ENCODE results near the gene KIF26B.

KIF26B gene

DNA sequence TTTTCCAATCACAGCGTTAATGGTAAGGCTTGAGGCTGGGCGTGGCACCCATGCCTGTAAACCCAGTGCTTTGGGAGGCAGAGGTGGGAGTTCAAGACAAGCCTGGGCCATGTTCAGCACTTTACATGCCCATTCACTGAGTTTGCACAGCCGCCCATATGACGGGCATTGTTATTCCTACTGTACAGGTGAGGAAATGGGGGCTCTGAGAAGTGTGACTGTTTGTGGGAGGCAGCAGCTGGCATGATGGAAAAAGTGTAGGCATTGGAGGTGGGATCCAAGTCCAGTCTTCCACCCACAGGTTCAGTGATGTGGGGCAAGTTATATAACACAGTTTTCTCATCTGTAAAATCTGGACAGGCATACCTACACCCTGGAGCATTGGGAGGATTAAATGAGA lies 445.9 kb downstream of the KIF26B start:
- Mint-ChIP-seq H3K9me3 (no peaks in the 10 kb centered on the region), H3K27me3 (no peaks in the 10 kb centered on the region), H3K4me1 (no peaks in the 10 kb centered on the region), H3K4me3 (no peak overlapping the region), H3K27ac (no peak overlapping the region), H3K36me3 (no peaks in the 10 kb centered on the region)

DNA sequence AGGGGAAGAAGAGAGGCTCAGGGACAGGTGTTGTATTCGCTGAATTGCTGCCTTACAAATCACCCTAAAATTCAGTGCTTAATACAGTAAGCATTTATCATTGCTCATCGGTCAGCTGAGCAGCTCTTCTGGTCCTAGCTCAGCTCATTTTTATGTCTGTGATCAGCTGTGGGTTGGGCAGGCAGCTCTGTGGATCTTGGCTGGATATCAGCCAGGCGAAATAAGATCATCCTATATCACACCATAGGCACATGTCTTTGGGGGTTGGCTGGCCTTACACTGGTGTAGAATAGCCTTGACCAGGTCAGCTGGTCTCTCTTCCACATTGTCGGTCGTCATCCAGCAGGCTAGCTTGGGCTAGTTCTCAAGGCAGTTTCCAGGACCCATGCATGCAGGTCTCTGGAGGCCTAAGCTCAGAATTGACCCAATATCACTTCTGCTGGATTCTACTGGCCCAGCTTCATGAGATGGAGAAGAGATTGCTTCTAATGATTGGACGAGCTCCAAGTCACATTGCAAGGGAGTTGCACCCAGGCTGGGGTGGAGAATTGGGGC lies 448.6 kb downstream of the KIF26B start:
- H3K4me1 Mint-ChIP-seq = no peaks in the 10 kb centered on the region
- H3K9me3 Mint-ChIP-seq = no peaks in the 10 kb centered on the region

DNA sequence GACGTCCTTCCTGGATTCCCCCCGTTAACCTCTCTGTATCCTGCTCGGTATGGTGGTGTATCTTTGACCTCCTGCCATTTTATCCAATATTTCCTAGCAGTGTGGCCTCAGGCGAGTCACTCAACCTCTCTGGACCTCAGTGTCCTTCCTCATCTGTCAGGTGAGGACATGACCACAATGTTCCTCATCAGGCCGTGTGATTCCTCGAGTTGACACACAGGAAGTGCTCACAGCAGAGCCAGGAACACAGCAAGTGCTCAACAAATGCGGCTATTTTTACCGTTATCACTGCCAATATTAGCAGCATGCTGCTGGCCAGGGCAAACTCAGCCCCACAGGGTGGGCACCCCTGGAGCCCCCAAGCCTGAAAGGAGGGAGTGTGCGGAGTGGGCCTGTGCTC lies 450.2 kb downstream of the KIF26B start:
- Mint-ChIP-seq H3K36me3 (no peaks in the 10 kb centered on the region), H3K4me1 (no peaks in the 10 kb centered on the region), H3K9me3 (no peaks in the 10 kb centered on the region), H3K27me3 (no peaks in the 10 kb centered on the region), H3K27ac (no peak overlapping the region), H3K4me3 (no peak overlapping the region)

More for the DNA sequence above, 448.6 kb downstream of the KIF26B start:
- Mint-ChIP-seq H3K4me3 (no peak overlapping the region), H3K27ac (no peak overlapping the region), H3K27me3 (no peaks in the 10 kb centered on the region), H3K36me3 (no peaks in the 10 kb centered on the region)

DNA sequence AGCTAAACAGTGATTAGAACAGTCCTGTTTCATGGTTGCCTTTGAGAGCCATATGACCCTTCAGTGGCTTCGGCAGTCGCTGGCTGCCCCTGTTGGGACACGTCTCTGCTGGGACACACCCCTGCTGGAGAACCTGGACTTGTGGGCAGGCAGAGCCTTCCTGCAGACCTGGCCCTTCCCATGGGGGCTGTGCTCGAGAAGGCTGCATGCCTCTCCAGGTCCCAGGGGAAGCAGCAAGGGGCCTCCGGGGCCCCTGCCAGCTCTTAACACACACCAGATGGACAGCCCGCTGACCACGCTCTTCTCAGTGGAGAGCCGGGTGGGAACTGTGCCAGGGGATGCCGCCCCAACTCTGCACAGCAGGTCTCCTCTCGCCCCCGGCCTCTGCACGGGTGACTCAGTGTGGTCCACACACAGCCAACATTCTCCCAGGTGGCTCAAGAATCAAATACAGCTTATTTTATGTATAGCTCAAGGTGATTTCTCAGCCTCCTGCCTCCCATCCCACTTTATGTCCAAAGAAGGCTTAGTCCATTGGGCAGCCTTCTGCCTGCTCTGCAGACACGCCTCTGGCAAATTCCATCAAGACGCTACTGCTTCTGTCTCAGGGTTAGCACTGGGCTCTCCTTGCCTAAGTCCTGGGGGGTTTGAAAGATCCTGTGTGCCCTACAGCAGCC lies 450.8 kb downstream of the KIF26B start:
- H3K9me3 Mint-ChIP-seq = no peaks in the 10 kb centered on the region
- H3K36me3 Mint-ChIP-seq = no peaks in the 10 kb centered on the region
- H3K4me3 Mint-ChIP-seq = no peak overlapping the region
- no peaks in the 10 kb centered on the region for H3K27me3 Mint-ChIP-seq
- H3K4me1 Mint-ChIP-seq = no peaks in the 10 kb centered on the region
- H3K27ac Mint-ChIP-seq = no peak overlapping the region

DNA sequence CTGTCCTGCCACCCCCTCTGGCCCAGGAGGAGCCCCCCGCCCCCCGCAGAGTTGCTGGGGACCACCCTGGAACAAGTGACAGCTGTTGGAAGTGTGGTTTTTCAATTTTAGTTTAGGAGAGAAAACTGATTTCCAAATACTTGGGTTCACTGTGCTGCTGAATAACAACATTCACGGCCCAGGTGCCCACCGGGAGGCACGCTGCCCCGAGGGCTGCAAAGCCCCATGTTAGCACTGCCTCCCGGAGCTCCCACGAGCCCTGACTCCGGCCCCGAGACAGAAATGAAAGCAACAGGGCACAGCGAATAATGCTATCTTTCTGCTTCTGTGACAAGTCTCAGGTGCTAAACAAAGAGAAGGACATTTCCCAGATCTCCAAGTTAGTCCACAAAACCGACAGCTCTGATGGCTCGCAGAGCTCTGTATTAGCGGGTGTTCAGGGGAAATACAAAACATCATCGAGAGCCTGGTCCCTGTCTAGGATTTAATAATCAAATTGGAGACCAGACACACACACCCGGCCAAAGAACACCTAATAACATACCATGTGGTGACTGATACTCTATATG lies 451.5 kb downstream of the KIF26B start:
- Mint-ChIP-seq H3K27me3 (no peaks in the 10 kb centered on the region), H3K36me3 (no peaks in the 10 kb centered on the region), H3K4me3 (no peak overlapping the region), H3K9me3 (no peaks in the 10 kb centered on the region), H3K27ac (no peak overlapping the region), H3K4me1 (no peaks in the 10 kb centered on the region)

DNA sequence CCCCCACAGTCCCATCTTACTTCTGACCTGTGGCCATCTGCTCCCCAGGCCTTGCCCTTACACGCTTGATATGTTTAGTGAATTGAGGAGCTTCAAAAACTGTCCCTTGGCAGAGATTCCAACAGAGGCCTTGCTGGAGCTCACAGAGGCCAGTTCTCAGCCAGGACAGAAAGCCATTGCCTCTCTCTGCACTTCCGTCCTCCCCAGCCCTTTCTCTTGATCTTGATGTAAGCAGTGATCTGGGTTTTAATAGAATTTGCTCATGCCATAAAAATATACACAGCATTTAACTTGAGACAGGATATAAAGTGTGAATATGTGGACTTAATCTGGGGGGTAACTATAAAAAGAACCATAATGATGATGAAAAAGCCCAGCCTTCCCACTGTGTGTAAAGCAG lies 453.5 kb downstream of the KIF26B start:
- Mint-ChIP-seq H3K27ac (no peak overlapping the region), H3K4me3 (no peak overlapping the region), H3K9me3 (no peaks in the 10 kb centered on the region), H3K4me1 (no peaks in the 10 kb centered on the region), H3K27me3 (no peaks in the 10 kb centered on the region), H3K36me3 (no peaks in the 10 kb centered on the region)

DNA sequence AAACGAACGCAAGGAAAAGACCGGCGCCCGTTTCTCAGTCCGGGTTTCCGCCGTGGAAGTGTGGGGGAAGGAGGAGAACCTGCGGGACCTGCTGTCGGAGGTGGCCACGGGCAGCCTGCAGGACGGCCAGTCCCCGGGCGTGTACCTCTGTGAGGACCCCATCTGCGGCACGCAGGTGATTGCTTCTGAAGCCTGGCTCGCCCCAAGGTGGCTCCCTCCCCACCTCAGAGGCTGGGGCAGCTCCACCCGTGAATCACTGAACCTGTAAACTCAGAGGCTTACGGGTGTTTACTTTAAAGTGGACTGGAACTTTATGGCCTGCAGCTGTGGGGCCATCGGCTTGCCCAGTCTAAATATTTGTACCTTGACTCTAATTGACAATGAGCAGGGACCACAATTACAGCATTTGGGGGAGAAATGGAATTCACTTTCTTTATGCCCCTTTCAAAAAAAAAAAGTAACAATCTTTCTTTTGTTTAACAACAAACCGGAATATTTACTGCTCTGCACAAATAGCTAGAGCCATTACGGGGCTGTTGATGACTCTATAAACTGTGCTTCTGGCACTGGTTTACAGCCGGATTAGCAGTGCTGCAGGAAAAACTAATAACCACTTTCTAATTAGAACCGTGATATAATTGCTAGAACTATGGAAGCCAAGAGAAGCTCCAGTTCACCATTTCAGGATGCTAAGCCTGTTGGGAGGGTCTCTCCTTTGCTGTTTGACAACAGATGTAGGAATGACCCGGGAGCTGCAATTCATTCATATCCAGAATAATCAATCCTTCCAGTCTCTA lies 454.8 kb downstream of the KIF26B start:
- Mint-ChIP-seq H3K4me3 (no peak overlapping the region), H3K27me3 (no peaks in the 10 kb centered on the region), H3K36me3 (no peaks in the 10 kb centered on the region), H3K9me3 (no peaks in the 10 kb centered on the region), H3K27ac (no peak overlapping the region), H3K4me1 (no peaks in the 10 kb centered on the region)

DNA sequence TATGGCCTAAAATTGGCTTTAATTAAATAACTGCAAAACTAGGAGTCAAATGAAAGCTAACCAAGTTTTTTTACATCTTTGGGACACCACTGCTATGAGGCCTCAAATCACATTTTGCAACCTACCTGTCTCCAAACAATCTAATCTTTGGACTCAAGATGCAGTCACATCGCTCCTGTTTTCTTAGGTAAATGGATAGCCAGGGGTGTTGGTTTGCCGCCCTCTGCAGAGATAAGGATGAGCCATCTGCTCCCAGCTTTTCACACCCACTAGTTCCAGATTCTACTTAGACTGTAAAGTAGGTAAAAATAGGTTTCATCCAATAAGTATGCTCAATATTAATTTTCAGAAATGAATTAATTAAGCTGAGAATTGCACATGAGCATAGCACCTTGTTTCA lies 456.5 kb downstream of the KIF26B start:
- no peak overlapping the region for H3K4me3 Mint-ChIP-seq
- no peaks in the 10 kb centered on the region for H3K4me1 Mint-ChIP-seq
- no peaks in the 10 kb centered on the region for H3K9me3 Mint-ChIP-seq
- no peaks in the 10 kb centered on the region for H3K36me3 Mint-ChIP-seq
- no peaks in the 10 kb centered on the region for H3K27me3 Mint-ChIP-seq
- H3K27ac Mint-ChIP-seq = no peak overlapping the region

DNA sequence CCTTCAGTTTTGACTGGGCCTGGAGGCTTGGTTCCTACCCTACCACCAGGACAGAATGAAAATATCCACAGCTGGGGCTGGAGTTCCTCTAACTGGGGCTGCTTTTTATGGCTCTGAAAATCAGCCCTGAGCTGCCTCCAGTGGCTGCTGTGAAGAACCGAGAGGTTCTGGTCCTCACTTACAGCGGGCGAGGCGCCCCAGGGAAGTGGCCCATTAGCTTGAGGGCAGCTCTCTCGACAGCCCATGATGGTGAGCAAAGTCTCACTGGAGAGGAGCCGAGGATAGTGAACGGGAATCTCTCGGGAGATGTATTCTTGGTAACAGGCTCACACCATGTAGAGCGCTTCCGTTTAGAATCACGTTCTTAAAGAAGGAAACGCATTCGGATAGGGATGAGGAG lies 459.7 kb downstream of the KIF26B start:
- Mint-ChIP-seq H3K4me3 (no peak overlapping the region), H3K27ac (no peak overlapping the region), H3K9me3 (no peaks in the 10 kb centered on the region), H3K27me3 (no peaks in the 10 kb centered on the region), H3K36me3 (no peaks in the 10 kb centered on the region), H3K4me1 (no peaks in the 10 kb centered on the region)

DNA sequence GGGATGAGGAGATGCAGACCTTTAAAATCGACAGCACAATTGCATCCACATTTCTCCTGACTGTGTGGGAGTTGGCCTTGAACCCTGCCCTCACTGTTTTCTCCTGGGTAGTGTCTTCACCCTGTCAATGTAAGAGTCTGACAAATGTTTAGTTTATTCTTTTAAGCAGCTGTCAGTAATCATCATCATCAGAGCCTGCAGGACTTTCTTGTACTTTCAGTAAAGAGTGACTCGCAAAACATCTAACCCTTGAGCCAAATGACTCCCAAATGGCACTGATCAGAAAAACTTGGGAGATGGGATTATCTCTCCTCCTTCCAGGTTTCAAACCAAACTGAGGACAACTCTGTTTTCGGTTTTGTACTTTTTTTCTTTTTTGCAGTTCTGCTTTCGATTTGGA lies 460.2 kb downstream of the KIF26B start:
- Mint-ChIP-seq H3K27me3 (no peaks in the 10 kb centered on the region), H3K27ac (no peak overlapping the region), H3K36me3 (no peaks in the 10 kb centered on the region), H3K4me3 (no peak overlapping the region), H3K4me1 (no peaks in the 10 kb centered on the region), H3K9me3 (no peaks in the 10 kb centered on the region)

DNA sequence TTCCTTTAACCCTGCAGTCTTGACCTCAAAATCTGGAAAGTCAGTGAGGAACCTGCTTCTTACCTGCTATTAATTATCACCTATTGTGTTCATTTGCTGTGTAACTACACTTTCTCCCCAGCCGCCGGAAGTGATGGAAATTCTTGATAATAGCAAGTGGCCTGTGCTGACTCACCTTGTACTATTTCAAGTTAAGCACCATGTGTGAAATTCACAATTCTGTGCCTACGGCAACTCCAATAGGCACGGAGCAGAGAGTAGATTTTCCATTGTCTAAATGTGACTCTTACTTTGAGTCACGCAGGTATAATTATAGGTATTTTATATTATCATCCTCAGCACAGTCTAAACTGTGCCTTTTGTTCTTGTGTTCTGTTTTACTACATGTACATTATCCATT lies 466.8 kb downstream of the KIF26B start:
- H3K9me3 Mint-ChIP-seq = no peaks in the 10 kb centered on the region
- peaks cover 2% of the 10 kb centered on the region for H3K27me3 Mint-ChIP-seq
- H3K4me1 Mint-ChIP-seq = no peaks in the 10 kb centered on the region
- H3K36me3 Mint-ChIP-seq = no peaks in the 10 kb centered on the region
- no peak overlapping the region for H3K4me3 Mint-ChIP-seq
- no peak overlapping the region for H3K27ac Mint-ChIP-seq

DNA sequence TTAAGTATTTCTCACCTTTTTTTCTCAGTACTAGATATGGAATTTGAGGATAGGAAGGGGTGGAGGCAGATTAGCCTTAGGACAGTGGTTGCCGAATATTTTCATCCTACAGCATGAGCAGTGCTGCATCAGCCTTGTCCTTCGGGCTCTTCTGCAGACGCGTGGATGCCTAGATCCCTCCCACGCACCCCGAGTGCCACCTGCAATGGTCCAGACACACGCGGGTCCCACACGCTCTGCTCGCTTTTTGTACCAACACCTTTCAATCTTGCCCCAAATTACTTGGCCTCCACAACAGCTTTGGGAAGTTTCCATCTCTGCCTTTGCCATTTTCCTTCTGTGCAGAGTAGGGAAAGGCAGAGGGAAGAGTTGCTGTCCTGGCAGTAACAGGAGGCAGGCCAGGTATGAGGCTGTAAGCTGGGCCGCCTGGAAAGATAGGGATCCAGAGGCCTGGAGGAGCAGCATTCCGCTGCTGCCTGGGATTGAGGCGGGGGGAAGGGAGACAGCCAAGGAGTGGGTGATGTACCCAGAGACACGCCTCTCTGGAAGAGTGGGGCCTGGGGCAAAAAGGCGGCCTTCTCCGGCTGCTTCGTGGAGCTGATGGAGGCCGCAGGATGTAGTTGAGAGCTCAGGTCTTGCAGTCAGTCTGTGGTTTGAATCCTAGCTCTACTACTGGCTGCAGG lies 467.7 kb downstream of the KIF26B start:
- Mint-ChIP-seq H3K4me3 (no peak overlapping the region), H3K4me1 (no peaks in the 10 kb centered on the region), H3K27ac (no peak overlapping the region), H3K9me3 (no peaks in the 10 kb centered on the region), H3K27me3 (peaks cover 2% of the 10 kb centered on the region), H3K36me3 (no peaks in the 10 kb centered on the region)

DNA sequence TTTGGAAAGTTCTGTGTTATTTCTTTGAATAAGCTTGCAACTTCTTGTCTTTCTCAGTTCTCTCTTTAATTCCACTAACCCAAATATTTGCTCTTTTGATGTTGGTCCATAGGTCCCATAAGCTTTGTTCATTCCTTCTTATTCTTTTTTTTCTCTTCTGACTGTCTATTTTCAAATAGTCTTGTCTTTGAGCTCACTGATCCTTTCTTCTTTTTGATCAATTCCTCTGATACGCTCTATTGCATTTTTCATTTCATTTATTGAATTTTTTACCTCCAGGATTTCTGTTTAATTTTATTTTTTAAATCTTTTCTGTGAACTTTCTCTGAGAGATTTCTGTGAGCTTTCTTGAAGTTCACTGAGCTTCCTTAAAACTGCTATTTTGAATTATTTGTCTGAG lies 486.6 kb downstream of the KIF26B start:
- H3K36me3 Mint-ChIP-seq = peaks cover 13% of the 10 kb centered on the region

DNA sequence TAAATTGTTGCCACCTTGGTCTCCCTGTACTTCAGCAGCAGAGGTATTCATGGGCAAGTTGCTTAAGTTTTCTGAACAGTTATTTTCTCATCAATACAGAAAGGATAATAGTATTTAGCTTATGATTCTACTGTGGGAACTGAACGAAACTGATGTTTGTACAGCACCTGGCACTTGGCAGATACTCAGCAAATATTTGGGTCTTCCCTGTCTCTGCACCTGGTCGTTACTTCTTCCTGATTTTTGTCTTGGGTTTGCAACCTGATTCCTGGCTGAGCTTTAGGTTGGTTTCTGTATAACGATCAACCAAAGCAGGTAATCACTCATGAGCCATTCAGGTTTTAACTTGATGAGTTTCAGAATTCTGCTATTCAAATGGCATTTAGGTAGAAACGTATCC lies 490.6 kb downstream of the KIF26B start:
- H3K4me3 Mint-ChIP-seq = no peak overlapping the region
- peaks cover 10% of the 10 kb centered on the region for H3K36me3 Mint-ChIP-seq
- H3K9me3 Mint-ChIP-seq = peaks cover 31% of the 10 kb centered on the region
- no peak overlapping the region for H3K27ac Mint-ChIP-seq
- peaks cover 9% of the 10 kb centered on the region for H3K27me3 Mint-ChIP-seq
- no peaks in the 10 kb centered on the region for H3K4me1 Mint-ChIP-seq

More for the DNA sequence above, 486.6 kb downstream of the KIF26B start:
- Mint-ChIP-seq H3K9me3 (peaks cover 52% of the 10 kb centered on the region), H3K27me3 (peaks cover 12% of the 10 kb centered on the region), H3K27ac (no peak overlapping the region), H3K4me1 (no peaks in the 10 kb centered on the region), H3K4me3 (no peak overlapping the region)

DNA sequence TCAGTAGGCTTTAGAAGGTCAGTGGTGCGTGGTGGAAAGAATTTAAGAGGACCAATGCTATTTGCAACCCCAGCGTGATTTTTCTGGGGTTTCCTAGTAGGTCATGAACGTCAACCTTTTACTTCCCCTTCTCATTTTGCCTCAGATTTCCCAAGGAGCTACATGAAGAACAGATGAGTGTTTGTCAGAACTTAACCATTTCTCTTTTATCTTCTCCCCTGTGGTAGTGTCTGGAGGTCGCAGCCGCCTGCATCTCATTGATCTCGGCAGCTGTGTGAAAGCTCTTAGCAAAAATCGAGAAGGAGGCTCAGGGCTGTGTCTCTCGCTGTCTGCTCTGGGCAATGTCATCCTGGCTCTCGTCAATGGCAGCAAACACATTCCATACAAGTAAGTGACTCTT lies 491.1 kb downstream of the KIF26B start:
- Mint-ChIP-seq H3K4me3 (no peak overlapping the region), H3K27ac (no peak overlapping the region), H3K4me1 (no peaks in the 10 kb centered on the region), H3K27me3 (peaks cover 9% of the 10 kb centered on the region), H3K36me3 (peaks cover 10% of the 10 kb centered on the region), H3K9me3 (peaks cover 28% of the 10 kb centered on the region)

Data from activated naive CD4-positive, alpha-beta T cell treated with anti-CD3 and anti-CD28 coated beads, Interleukin-2, amount 50 U/mL, for 24 hours (primary cell).